Mucosa of gallbladder (tissue), 1 donor: ENCODE measurements around the gene NFATC3. TPM values are rescaled to one million over a fixed set of nuclear protein-coding genes. Genes with fewer than 3 reads are reported as not detected.

Experiments
- DNase-seq: peaks from one replicate; pipeline ENCODE4 v3.0.0-alpha.2; 2020; ENCODE audit warnings: low spot score
- total RNA-seq: library from RNA; stranded (reverse); gene quantifications from one replicate; pipeline ENCODE4 v1.2.1, GENCODE V29; 2021
- donor health status: DM: no; HTN: no; CAD: no.

The NFATC3 gene
- total RNA-seq, 1 donor from 2014 or later = 46.5 TPM

- DNase-seq = no peak
Measured at GRCh38 chr16:68186877-68187276, 101.7 kb downstream of the NFATC3 start.

GRCh38 chr16:68187505-68187904 is 102.3 kb downstream of the NFATC3 start:
- DNase-seq = no peak

GRCh38 chr16:68188170-68188569 is 103.0 kb downstream of the NFATC3 start:
- no peak for DNase-seq

- DNase-seq = no peak
Measured at GRCh38 chr16:68190081-68190480, 104.9 kb downstream of the NFATC3 start.

- DNase-seq = no peak
Measured at GRCh38 chr16:68190736-68191510, 105.8 kb downstream of the NFATC3 start.

- DNase-seq = no peak
Measured at GRCh38 chr16:68194251-68194650, 109.1 kb downstream of the NFATC3 start.

- no peak for DNase-seq
Measured at GRCh38 chr16:68197250-68197649, 112.1 kb downstream of the NFATC3 start.

- DNase-seq = no peak
Measured at GRCh38 chr16:68200088-68200783, 115.1 kb downstream of the NFATC3 start.

- DNase-seq = no peak
Measured at GRCh38 chr16:68202091-68202519, 116.9 kb downstream of the NFATC3 start.

- DNase-seq = no peak
Measured at GRCh38 chr16:68206245-68206644, 121.1 kb downstream of the NFATC3 start.

- no peak for DNase-seq
Measured at GRCh38 chr16:68214726-68215125, 129.6 kb downstream of the NFATC3 start.

- no peak for DNase-seq
Measured at GRCh38 chr16:68215302-68215701, 130.1 kb downstream of the NFATC3 start.

GRCh38 chr16:68216240-68216639 is 131.1 kb downstream of the NFATC3 start:
- no peak for DNase-seq

GRCh38 chr16:68217506-68217905 is 132.3 kb downstream of the NFATC3 start:
- DNase-seq = no peak

- no peak for DNase-seq
Measured at GRCh38 chr16:68219725-68220351, 134.7 kb downstream of the NFATC3 start.

- DNase-seq = no peak
Measured at GRCh38 chr16:68223072-68223471, 137.9 kb downstream of the NFATC3 start.

GRCh38 chr16:68226116-68226515 is 140.9 kb downstream of the NFATC3 start:
- DNase-seq = no peak

GRCh38 chr16:68227183-68227793 is 142.1 kb downstream of the NFATC3 start:
- no peak for DNase-seq

- DNase-seq = no peak
Measured at GRCh38 chr16:68227850-68228553, 142.8 kb downstream of the NFATC3 start.

- no peak for DNase-seq
Measured at GRCh38 chr16:68228652-68229051, 143.5 kb downstream of the NFATC3 start.

- peak; percentile 43 for DNase-seq
Measured at GRCh38 chr16:68229431-68230175, 144.4 kb downstream of the NFATC3 start.
